ENCODE results near the gene KRT14. TPM values are rescaled to one million over a fixed set of nuclear protein-coding genes. Genes with fewer than 3 reads are reported as not detected.

Gene KRT14
- polyA plus RNA-seq, 1 experiment = 0.11 TPM

GRCh38 chr17:41632482-41633105, 45.9 kb upstream of the KRT14 start:
- TF ChIP-seq, protein P1, sequence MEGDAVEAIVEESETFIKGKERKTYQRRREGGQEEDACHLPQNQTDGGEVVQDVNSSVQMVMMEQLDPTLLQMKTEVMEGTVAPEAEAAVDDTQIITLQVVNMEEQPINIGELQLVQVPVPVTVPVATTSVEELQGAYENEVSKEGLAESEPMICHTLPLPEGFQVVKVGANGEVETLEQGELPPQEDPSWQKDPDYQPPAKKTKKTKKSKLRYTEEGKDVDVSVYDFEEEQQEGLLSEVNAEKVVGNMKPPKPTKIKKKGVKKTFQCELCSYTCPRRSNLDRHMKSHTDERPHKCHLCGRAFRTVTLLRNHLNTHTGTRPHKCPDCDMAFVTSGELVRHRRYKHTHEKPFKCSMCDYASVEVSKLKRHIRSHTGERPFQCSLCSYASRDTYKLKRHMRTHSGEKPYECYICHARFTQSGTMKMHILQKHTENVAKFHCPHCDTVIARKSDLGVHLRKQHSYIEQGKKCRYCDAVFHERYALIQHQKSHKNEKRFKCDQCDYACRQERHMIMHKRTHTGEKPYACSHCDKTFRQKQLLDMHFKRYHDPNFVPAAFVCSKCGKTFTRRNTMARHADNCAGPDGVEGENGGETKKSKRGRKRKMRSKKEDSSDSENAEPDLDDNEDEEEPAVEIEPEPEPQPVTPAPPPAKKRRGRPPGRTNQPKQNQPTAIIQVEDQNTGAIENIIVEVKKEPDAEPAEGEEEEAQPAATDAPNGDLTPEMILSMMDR (IDR thresholded peaks at IDR 0.05; ENCODE audit: insufficient read depth, low read depth, low read length) = no peak
- no peak overlapping the region for H3K4me3 ChIP-seq (ENCODE audit: low read depth, low read length)
- POLR2A ChIA-PET = no interaction called here
- no peaks in the 10 kb centered on the region for H3K27me3 ChIP-seq (ENCODE audit: control insufficient read depth, insufficient read depth, low read length)
- CTCF ChIA-PET = no interaction called here
- DNase-seq (ENCODE audit: low read depth) = no peak
- no peaks in the 10 kb centered on the region for H3K36me3 ChIP-seq (ENCODE audit: control insufficient read depth, insufficient read depth, low read length)

GRCh38 chr17:41631898-41632285, 45.2 kb upstream of the KRT14 start:
- Histone ChIP-seq H3K36me3 (ENCODE audit: control insufficient read depth, insufficient read depth, low read length) (no peaks in the 10 kb centered on the region), H3K4me3 (ENCODE audit: low read depth, low read length) (no peak overlapping the region), H3K27me3 (ENCODE audit: control insufficient read depth, insufficient read depth, low read length) (no peaks in the 10 kb centered on the region)
- no peak for DNase-seq (ENCODE audit: low read depth)
- POLR2A ChIA-PET = no interaction called here
- TF ChIP-seq, protein P1 (IDR thresholded peaks at IDR 0.05; ENCODE audit: insufficient read depth, low read depth, low read length) = no peak
- CTCF ChIA-PET = no interaction called here

GRCh38 chr17:41631025-41631897, 44.6 kb upstream of the KRT14 start:
- TF ChIP-seq, protein P1 (IDR thresholded peaks at IDR 0.05; ENCODE audit: insufficient read depth, low read depth, low read length) = no peak
- CTCF ChIA-PET = interaction anchor here (1.3 kb wide), 2 partner anchors 16 to 36 kb away, joined by 3 read pairs; no protein-coding TSS in a partner anchor
- DNase-seq (ENCODE audit: low read depth) = no peak
- Histone ChIP-seq H3K36me3 (ENCODE audit: control insufficient read depth, insufficient read depth, low read length) (no peaks in the 10 kb centered on the region), H3K4me3 (ENCODE audit: low read depth, low read length) (no peak overlapping the region), H3K27me3 (ENCODE audit: control insufficient read depth, insufficient read depth, low read length) (no peaks in the 10 kb centered on the region)
- POLR2A ChIA-PET = no interaction called here

GRCh38 chr17:41629826-41630670, 43.4 kb upstream of the KRT14 start:
- CTCF ChIA-PET = interaction anchor here (0.8 to 2.2 kb wide), 4 partner anchors 17 to 81 kb away, joined by 3 to 9 read pairs (median 3); no protein-coding TSS in a partner anchor
- Histone ChIP-seq H3K4me3 (ENCODE audit: low read depth, low read length) (no peak overlapping the region), H3K36me3 (ENCODE audit: control insufficient read depth, insufficient read depth, low read length) (no peaks in the 10 kb centered on the region), H3K27me3 (ENCODE audit: control insufficient read depth, insufficient read depth, low read length) (no peaks in the 10 kb centered on the region)
- TF ChIP-seq, protein P1 (IDR thresholded peaks at IDR 0.05; ENCODE audit: insufficient read depth, low read depth, low read length) = no peak
- no peak for DNase-seq (ENCODE audit: low read depth)
- POLR2A ChIA-PET = no interaction called here
